Glomerular endothelial cell (primary cell): Measurements from ENCODE around the gene LHX2. TPM values are rescaled to one million over a fixed set of nuclear protein-coding genes. Genes with fewer than 3 reads are reported as not detected.

ENCODE experiments used
- DNase-seq: peaks from one replicate; pipeline ENCODE4 v3.0.0-alpha.2; 2011; ENCODE audit warnings: low read depth, low spot score; ENCODE audit errors: extremely low read depth
- total RNA-seq: library from RNA; depleted of rRNA; stranded (reverse); fragments of >200 nt; gene quantifications from 2 replicates; pipeline ENCODE4 v1.2.3, GENCODE V29; 2015

The LHX2 gene
- total RNA-seq, 1 donor from 2014 or later, result not detected

- no peak for DNase-seq
These were observed 12.5 kb downstream of the LHX2 start for GRCh38 chr9:124024107-124024506.

- DNase-seq, result no peak
These were observed 18.0 kb downstream of the LHX2 start for GRCh38 chr9:124029617-124030016.

GRCh38 chr9:124030969-124031451 is 19.4 kb downstream of the LHX2 start:
- DNase-seq, result no peak

- no peak for DNase-seq
These were observed 20.7 kb downstream of the LHX2 start for GRCh38 chr9:124032247-124032646.

- DNase-seq, result no peak
These were observed 21.8 kb downstream of the LHX2 start for GRCh38 chr9:124033348-124033747.

GRCh38 chr9:124033967-124034366 is 22.4 kb downstream of the LHX2 start:
- DNase-seq, result no peak

GRCh38 chr9:124035001-124035650 is 23.6 kb downstream of the LHX2 start:
- DNase-seq, result no peak

- no peak for DNase-seq
These were observed 25.0 kb downstream of the LHX2 start for GRCh38 chr9:124036578-124036977.

GRCh38 chr9:124037790-124038189 is 26.2 kb downstream of the LHX2 start:
- DNase-seq, result no peak

GRCh38 chr9:124038239-124038638 is 26.7 kb downstream of the LHX2 start:
- no peak for DNase-seq

GRCh38 chr9:124038790-124039633 is 27.4 kb downstream of the LHX2 start:
- DNase-seq, result no peak

GRCh38 chr9:124040186-124040931 is 28.8 kb downstream of the LHX2 start:
- DNase-seq, result no peak

- DNase-seq, result no peak
These were observed 29.6 kb downstream of the LHX2 start for GRCh38 chr9:124040935-124041816.

- DNase-seq, result no peak
These were observed 30.2 kb downstream of the LHX2 start for GRCh38 chr9:124041817-124042116.

GRCh38 chr9:124042201-124042721 is 30.7 kb downstream of the LHX2 start:
- no peak for DNase-seq

- DNase-seq, result no peak
These were observed 32.9 kb downstream of the LHX2 start for GRCh38 chr9:124044448-124044847.

- no peak for DNase-seq
These were observed 33.7 kb downstream of the LHX2 start for GRCh38 chr9:124045076-124045829.

- no peak for DNase-seq
These were observed 34.2 kb downstream of the LHX2 start for GRCh38 chr9:124045830-124046177.

GRCh38 chr9:124046189-124046588 is 34.6 kb downstream of the LHX2 start:
- no peak for DNase-seq

GRCh38 chr9:124047251-124047672 is 35.7 kb downstream of the LHX2 start:
- peak; percentile 27 for DNase-seq
